ENCODE data around the gene CA5B. TPM values are rescaled to one million over a fixed set of nuclear protein-coding genes. Genes with fewer than 3 reads are reported as not detected.
"Not testable (repeated sequence)": the region's sequence is repeated elsewhere in the genome, so short reads cannot be mapped to it uniquely, and the experiment has no call there.

CA5B gene
- polyA plus RNA-seq, 1 experiment = 4.5 TPM

GRCh38 chrX:15816886-15817285, 78.8 kb downstream of the CA5B start:
- no peak for DNase-seq (ENCODE audit: low read depth, low spot score)
- ChIA-PET CTCF (no interaction called here), POLR2A (no interaction called here)
- Histone ChIP-seq H3K27ac (ENCODE audit: low read depth, low read length) (peak overlapping the region; percentile 2), H3K27me3 (ENCODE audit: control insufficient read depth, insufficient read depth, low read length) (no peaks in the 10 kb centered on the region), H3K4me3 (ENCODE audit: low read depth, low read length) (no peak overlapping the region), H3K9me3 (ENCODE audit: control insufficient read depth, insufficient read depth, low read length) (no peaks in the 10 kb centered on the region)
- no peak for TF ChIP-seq CTCF (IDR thresholded peaks at IDR 0.05; ENCODE audit: low read depth, low read length)

- no peak for TF ChIP-seq CTCF (IDR thresholded peaks at IDR 0.05; ENCODE audit: low read depth, low read length)
- CTCF ChIA-PET = interaction anchor here (0.6 kb wide), 1 partner anchor 10 kb away, joined by 3 read pairs; no protein-coding TSS in a partner anchor
Measured at GRCh38 chrX:15820106-15821073, 82.3 kb downstream of the CA5B start.

GRCh38 chrX:15822922-15823321, 84.9 kb downstream of the CA5B start:
- no peak for TF ChIP-seq CTCF (IDR thresholded peaks at IDR 0.05; ENCODE audit: low read depth, low read length)
- Histone ChIP-seq H3K27me3 (ENCODE audit: control insufficient read depth, insufficient read depth, low read length) (no peaks in the 10 kb centered on the region), H3K9me3 (ENCODE audit: control insufficient read depth, insufficient read depth, low read length) (no peaks in the 10 kb centered on the region), H3K4me3 (ENCODE audit: low read depth, low read length) (no peak overlapping the region), H3K27ac (ENCODE audit: low read depth, low read length) (no peak overlapping the region)
- CTCF ChIA-PET = no interaction called here
- no peak for DNase-seq (ENCODE audit: low read depth, low spot score)
- POLR2A ChIA-PET = no interaction called here

More at GRCh38 chrX:15820106-15821073, 82.3 kb downstream of the CA5B start:
- Histone ChIP-seq H3K9me3 (ENCODE audit: control insufficient read depth, insufficient read depth, low read length) (no peaks in the 10 kb centered on the region), H3K27ac (ENCODE audit: low read depth, low read length) (no peak overlapping the region), H3K4me3 (ENCODE audit: low read depth, low read length) (no peak overlapping the region), H3K27me3 (ENCODE audit: control insufficient read depth, insufficient read depth, low read length) (no peaks in the 10 kb centered on the region)
- POLR2A ChIA-PET = no interaction called here
- DNase-seq (ENCODE audit: low read depth, low spot score) = no peak

- Histone ChIP-seq H3K27me3 (ENCODE audit: control insufficient read depth, insufficient read depth, low read length) (no peaks in the 10 kb centered on the region), H3K9me3 (ENCODE audit: control insufficient read depth, insufficient read depth, low read length) (no peaks in the 10 kb centered on the region), H3K4me3 (ENCODE audit: low read depth, low read length) (no peak overlapping the region), H3K27ac (ENCODE audit: low read depth, low read length) (no peak overlapping the region)
- no peak for TF ChIP-seq CTCF (IDR thresholded peaks at IDR 0.05; ENCODE audit: low read depth, low read length)
- CTCF ChIA-PET = no interaction called here
- no peak for DNase-seq (ENCODE audit: low read depth, low spot score)
- POLR2A ChIA-PET = no interaction called here
Measured at GRCh38 chrX:15825936-15826335, 87.9 kb downstream of the CA5B start.

- Histone ChIP-seq H3K9me3 (ENCODE audit: control insufficient read depth, insufficient read depth, low read length) (no peaks in the 10 kb centered on the region), H3K27ac (ENCODE audit: low read depth, low read length) (no peak overlapping the region), H3K27me3 (ENCODE audit: control insufficient read depth, insufficient read depth, low read length) (no peaks in the 10 kb centered on the region), H3K4me3 (ENCODE audit: low read depth, low read length) (no peak overlapping the region)
- POLR2A ChIA-PET = no interaction called here
- DNase-seq (ENCODE audit: low read depth, low spot score) = no peak
- CTCF ChIA-PET = interaction anchor here (0.7 kb wide), 1 partner anchor 608 kb away, joined by 3 read pairs; no protein-coding TSS in a partner anchor
- TF ChIP-seq CTCF (IDR thresholded peaks at IDR 0.05; ENCODE audit: low read depth, low read length) = no peak
Measured at GRCh38 chrX:15829217-15829616, 91.1 kb downstream of the CA5B start.

GRCh38 chrX:15831347-15831746, 93.3 kb downstream of the CA5B start:
- CTCF ChIA-PET = interaction anchor here (0.7 kb wide), 1 partner anchor 11 kb away, joined by 3 read pairs; no protein-coding TSS in a partner anchor
- DNase-seq (ENCODE audit: low read depth, low spot score); H3K9me3 ChIP-seq (ENCODE audit: control insufficient read depth, insufficient read depth, low read length); H3K4me3 ChIP-seq (ENCODE audit: low read depth, low read length); H3K27me3 ChIP-seq (ENCODE audit: control insufficient read depth, insufficient read depth, low read length); POLR2A ChIA-PET; H3K27ac ChIP-seq (ENCODE audit: low read depth, low read length): not testable (repeated sequence)
